ENCODE data around the gene TREH.

DNA sequence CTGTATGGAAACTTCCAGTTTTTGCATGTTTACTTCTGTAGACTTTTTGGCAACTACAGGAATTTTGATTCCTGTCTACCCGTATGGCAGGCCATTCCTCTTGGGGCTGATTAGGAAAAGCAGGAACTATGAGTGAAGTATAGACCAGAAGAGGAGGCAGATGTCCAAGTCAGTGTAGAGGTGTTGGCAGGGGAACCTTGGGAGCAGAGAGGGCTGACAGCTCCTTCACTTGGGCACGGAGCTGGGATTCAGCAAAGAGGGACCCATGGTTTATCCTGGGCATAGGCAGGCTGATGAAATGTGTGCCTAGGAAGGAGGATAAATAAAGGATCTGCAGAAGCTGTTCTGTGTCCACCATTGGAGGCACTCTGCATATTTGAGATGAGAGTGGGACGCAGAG lies 33.1 kb downstream of the TREH start:
- TF ChIP-seq CTCF (IDR thresholded peaks at IDR 0.05), result no peak
- TF ChIP-seq POLR2A (IDR thresholded peaks at IDR 0.05), result no peak

Measured in uterus (tissue), 2 donors.